ENCODE results near the gene SCEL.

DNA sequence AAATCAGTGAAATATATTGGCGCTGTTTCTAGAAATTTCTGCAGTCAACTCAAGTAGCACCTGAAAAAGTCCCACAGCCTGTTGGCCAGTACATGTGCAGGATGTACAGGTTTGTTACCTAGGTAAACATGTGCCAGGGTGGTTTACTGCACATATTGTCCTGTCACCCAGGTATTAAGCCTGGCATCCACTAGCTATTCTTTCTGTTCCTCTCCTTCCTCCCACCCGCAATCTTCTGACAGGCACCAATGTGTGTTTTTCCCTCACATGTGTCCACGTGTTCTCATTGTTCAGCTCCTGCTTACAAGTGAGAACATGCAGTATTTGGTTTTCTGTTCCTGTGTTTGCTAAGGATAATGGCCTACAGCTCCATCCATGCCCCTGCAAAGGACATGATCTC is 13.1 kb upstream of the SCEL start:
- TF ChIP-seq, protein P1, sequence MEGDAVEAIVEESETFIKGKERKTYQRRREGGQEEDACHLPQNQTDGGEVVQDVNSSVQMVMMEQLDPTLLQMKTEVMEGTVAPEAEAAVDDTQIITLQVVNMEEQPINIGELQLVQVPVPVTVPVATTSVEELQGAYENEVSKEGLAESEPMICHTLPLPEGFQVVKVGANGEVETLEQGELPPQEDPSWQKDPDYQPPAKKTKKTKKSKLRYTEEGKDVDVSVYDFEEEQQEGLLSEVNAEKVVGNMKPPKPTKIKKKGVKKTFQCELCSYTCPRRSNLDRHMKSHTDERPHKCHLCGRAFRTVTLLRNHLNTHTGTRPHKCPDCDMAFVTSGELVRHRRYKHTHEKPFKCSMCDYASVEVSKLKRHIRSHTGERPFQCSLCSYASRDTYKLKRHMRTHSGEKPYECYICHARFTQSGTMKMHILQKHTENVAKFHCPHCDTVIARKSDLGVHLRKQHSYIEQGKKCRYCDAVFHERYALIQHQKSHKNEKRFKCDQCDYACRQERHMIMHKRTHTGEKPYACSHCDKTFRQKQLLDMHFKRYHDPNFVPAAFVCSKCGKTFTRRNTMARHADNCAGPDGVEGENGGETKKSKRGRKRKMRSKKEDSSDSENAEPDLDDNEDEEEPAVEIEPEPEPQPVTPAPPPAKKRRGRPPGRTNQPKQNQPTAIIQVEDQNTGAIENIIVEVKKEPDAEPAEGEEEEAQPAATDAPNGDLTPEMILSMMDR (IDR thresholded peaks at IDR 0.05; ENCODE audit: extremely low read depth in 1 of 2, insufficient read depth in 1 of 2, low read depth in 1 of 2, low read length in 2 of 2): no peak
- TF ChIP-seq POLR2AphosphoS5 (IDR thresholded peaks at IDR 0.05; ENCODE audit: insufficient read depth, low read depth, low read length) (no peak), JUN (IDR thresholded peaks at IDR 0.05; ENCODE audit: borderline replicate concordance, insufficient read depth, insufficient read length, low read depth) (no peak), POLR2A (IDR thresholded peaks at IDR 0.05; ENCODE audit: low read depth, low read length) (no peak), GATA2 (IDR thresholded peaks at IDR 0.05; ENCODE audit: insufficient read depth, insufficient read length, low read depth, low read length) (no peak), EZH2 (IDR thresholded peaks at IDR 0.05; ENCODE audit: borderline replicate concordance, low read depth, low read length, severe bottlenecking) (no peak)
- TF ChIP-seq, protein P2, sequence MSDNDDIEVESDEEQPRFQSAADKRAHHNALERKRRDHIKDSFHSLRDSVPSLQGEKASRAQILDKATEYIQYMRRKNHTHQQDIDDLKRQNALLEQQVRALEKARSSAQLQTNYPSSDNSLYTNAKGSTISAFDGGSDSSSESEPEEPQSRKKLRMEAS (IDR thresholded peaks at IDR 0.05; ENCODE audit: insufficient read depth, insufficient read length): no peak

Measured in endothelial cell of umbilical vein (primary cell).